HG03520 (cell line): ENCODE data around the gene HMGXB3.
"Not testable (repeated sequence)": the region's sequence is repeated elsewhere in the genome, so short reads cannot be mapped to it uniquely, and the experiment has no call there.

Experiments
- ATAC-seq: cut with Tn5 transposase; IDR thresholded peaks from one replicate; pipeline ENCODE4 v1.9.1; 2021; ENCODE audit warnings: mild to moderate bottlenecking, moderate library complexity; ENCODE audit not compliant: unreplicated experiment

HMGXB3 gene

GRCh38 chr5:150050172-150050811 is 49.8 kb downstream of the HMGXB3 start:
- not testable (repeated sequence) for ATAC-seq

GRCh38 chr5:150051657-150052195 is 51.2 kb downstream of the HMGXB3 start:
- ATAC-seq, result no peak

- no peak for ATAC-seq
These were observed 51.9 kb downstream of the HMGXB3 start for GRCh38 chr5:150052226-150052955.

GRCh38 chr5:150052956-150053712 is 52.6 kb downstream of the HMGXB3 start:
- no peak for ATAC-seq

GRCh38 chr5:150053713-150054392 is 53.3 kb downstream of the HMGXB3 start:
- ATAC-seq, result no peak

- ATAC-seq, result no peak
These were observed 54.0 kb downstream of the HMGXB3 start for GRCh38 chr5:150054569-150054968.

GRCh38 chr5:150055326-150056074 is 55.0 kb downstream of the HMGXB3 start:
- ATAC-seq, result no peak

GRCh38 chr5:150056075-150056443 is 55.5 kb downstream of the HMGXB3 start:
- ATAC-seq, result no peak

- no peak for ATAC-seq
These were observed 56.5 kb downstream of the HMGXB3 start for GRCh38 chr5:150057052-150057451.

- no peak for ATAC-seq
These were observed 57.0 kb downstream of the HMGXB3 start for GRCh38 chr5:150057511-150057910.

- ATAC-seq, result no peak
These were observed 57.5 kb downstream of the HMGXB3 start for GRCh38 chr5:150057996-150058395.

GRCh38 chr5:150058480-150059126 is 58.1 kb downstream of the HMGXB3 start:
- no peak for ATAC-seq

- ATAC-seq, result no peak
These were observed 59.1 kb downstream of the HMGXB3 start for GRCh38 chr5:150059623-150060022.

GRCh38 chr5:150060471-150060870 is 59.9 kb downstream of the HMGXB3 start:
- no peak for ATAC-seq

- no peak for ATAC-seq
These were observed 61.0 kb downstream of the HMGXB3 start for GRCh38 chr5:150061538-150061995.

- no peak for ATAC-seq
These were observed 61.8 kb downstream of the HMGXB3 start for GRCh38 chr5:150062216-150062922.

- ATAC-seq, result no peak
These were observed 63.1 kb downstream of the HMGXB3 start for GRCh38 chr5:150063638-150064037.

GRCh38 chr5:150064681-150065220 is 64.2 kb downstream of the HMGXB3 start:
- ATAC-seq, result no peak

GRCh38 chr5:150065346-150065745 is 64.8 kb downstream of the HMGXB3 start:
- ATAC-seq, result no peak
